ENCODE results near the gene PNPLA7. TPM values are rescaled to one million over a fixed set of nuclear protein-coding genes. Genes with fewer than 3 reads are reported as not detected.

PNPLA7 gene
- total RNA-seq, 1 donor from 2014 or later: 0.79 TPM

- DNase-seq (ENCODE audit: low read depth in 2 of 2): no peak
These were observed 86.9 kb downstream of the PNPLA7 start for GRCh38 chr9:137462986-137463930.

GRCh38 chr9:137462396-137462985 is 87.7 kb downstream of the PNPLA7 start:
- DNase-seq (ENCODE audit: low read depth in 2 of 2): no peak

- peak in 1 of 2 donors; percentile 44 for DNase-seq (ENCODE audit: low read depth in 2 of 2)
These were observed 88.4 kb downstream of the PNPLA7 start for GRCh38 chr9:137461663-137462395.

GRCh38 chr9:137461316-137461662 is 88.9 kb downstream of the PNPLA7 start:
- DNase-seq (ENCODE audit: low read depth in 2 of 2): no peak

GRCh38 chr9:137460363-137461315 is 89.6 kb downstream of the PNPLA7 start:
- no peak for DNase-seq (ENCODE audit: low read depth in 2 of 2)

- DNase-seq (ENCODE audit: low read depth in 2 of 2): no peak
These were observed 90.4 kb downstream of the PNPLA7 start for GRCh38 chr9:137459601-137460362.

- DNase-seq (ENCODE audit: low read depth in 2 of 2): peak; percentile 92 to 95
These were observed 91.0 kb downstream of the PNPLA7 start, which contains the start of gene NSMF for GRCh38 chr9:137459152-137459600. Gene NSMF (minus strand): TSS chr9:137459334. CDS start chr9:137459102, 232 bp downstream.

GRCh38 chr9:137458194-137459151 is 91.7 kb downstream of the PNPLA7 start:
- no peak for DNase-seq (ENCODE audit: low read depth in 2 of 2)

GRCh38 chr9:137457406-137458193 is 92.6 kb downstream of the PNPLA7 start:
- no peak for DNase-seq (ENCODE audit: low read depth in 2 of 2)

GRCh38 chr9:137456864-137457405 is 93.3 kb downstream of the PNPLA7 start:
- no peak for DNase-seq (ENCODE audit: low read depth in 2 of 2)

- no peak for DNase-seq (ENCODE audit: low read depth in 2 of 2)
These were observed 93.9 kb downstream of the PNPLA7 start for GRCh38 chr9:137456061-137456863.

- DNase-seq (ENCODE audit: low read depth in 2 of 2): no peak
These were observed 94.7 kb downstream of the PNPLA7 start for GRCh38 chr9:137455359-137455991.

GRCh38 chr9:137454597-137455358 is 95.4 kb downstream of the PNPLA7 start:
- DNase-seq (ENCODE audit: low read depth in 2 of 2): peak; percentile 73 to 83

- peak; percentile 44 to 75 for DNase-seq (ENCODE audit: low read depth in 2 of 2)
These were observed 96.0 kb downstream of the PNPLA7 start for GRCh38 chr9:137454145-137454596.

GRCh38 chr9:137453643-137454081 is 96.5 kb downstream of the PNPLA7 start:
- DNase-seq (ENCODE audit: low read depth in 2 of 2): peak; percentile 76 to 88

Data from lung microvascular endothelial cell (primary cell).